Spleen (tissue), 7 donors: Measurements from ENCODE around the gene GPD2.

Experiments
- POLR2AphosphoS5 ChIP-seq, 3 donors: sonication (generic); formaldehyde crosslinking; IDR thresholded peaks; one replicate each; pipeline ENCODE4 v1.5.1; 2017; ENCODE audit warnings: antibody characterized with exemption in 3 of 3
- TF ChIP-seq, protein P1 (sequence below), 11 experiments: fragments of 200-600 bp in 7 of 11; fragments of 450-650 bp in 4 of 11; sonication (generic) in 4 of 11; IDR thresholded peaks in 8 of 11; conservative IDR thresholded peaks in 3 of 11; 1 replicate in 7 of 11; 2 replicates in 4 of 11; pipeline versions ENCODE4 v1.4.0 to v1.8.0; 2016 to 2021; ENCODE audit warnings: antibody characterized with exemption in 11 of 11, inconsistent platforms in 4 of 11, mild to moderate bottlenecking in 1 of 11
- donor health status: DM: no; HTN: no; CAD: no; lungs with moderate emphysema.
- donor health status: DM: no; HTN: no; CAD: no.
- donor health status: DM: no; HTN: no; CAD: no.

DNA sequence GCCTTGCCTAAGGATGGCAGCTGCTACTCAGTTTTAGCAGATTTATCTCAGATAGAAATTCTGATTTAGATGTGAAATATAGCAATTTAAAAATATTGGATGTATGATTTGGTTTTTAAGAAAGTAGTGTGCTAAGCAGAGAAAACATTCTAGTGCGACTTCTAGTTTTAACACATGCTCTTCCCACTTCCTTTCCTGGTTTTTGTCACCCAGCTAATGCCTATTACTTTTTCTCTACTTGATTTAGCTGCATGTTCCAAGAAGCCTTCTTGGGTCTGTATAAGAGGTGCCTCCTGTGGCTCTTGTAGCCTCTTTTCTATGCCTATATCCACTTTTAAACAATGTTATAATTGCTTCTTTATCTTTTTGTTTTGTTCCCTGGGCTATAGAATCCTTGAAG, 53.0 kb downstream of the GPD2 start:
- TF ChIP-seq, protein P1, sequence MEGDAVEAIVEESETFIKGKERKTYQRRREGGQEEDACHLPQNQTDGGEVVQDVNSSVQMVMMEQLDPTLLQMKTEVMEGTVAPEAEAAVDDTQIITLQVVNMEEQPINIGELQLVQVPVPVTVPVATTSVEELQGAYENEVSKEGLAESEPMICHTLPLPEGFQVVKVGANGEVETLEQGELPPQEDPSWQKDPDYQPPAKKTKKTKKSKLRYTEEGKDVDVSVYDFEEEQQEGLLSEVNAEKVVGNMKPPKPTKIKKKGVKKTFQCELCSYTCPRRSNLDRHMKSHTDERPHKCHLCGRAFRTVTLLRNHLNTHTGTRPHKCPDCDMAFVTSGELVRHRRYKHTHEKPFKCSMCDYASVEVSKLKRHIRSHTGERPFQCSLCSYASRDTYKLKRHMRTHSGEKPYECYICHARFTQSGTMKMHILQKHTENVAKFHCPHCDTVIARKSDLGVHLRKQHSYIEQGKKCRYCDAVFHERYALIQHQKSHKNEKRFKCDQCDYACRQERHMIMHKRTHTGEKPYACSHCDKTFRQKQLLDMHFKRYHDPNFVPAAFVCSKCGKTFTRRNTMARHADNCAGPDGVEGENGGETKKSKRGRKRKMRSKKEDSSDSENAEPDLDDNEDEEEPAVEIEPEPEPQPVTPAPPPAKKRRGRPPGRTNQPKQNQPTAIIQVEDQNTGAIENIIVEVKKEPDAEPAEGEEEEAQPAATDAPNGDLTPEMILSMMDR (IDR thresholded peaks at IDR 0.05 in 8 of 11, conservative IDR thresholded peaks at IDR 0.05 in 3 of 11) = no peak
- no peak for TF ChIP-seq POLR2AphosphoS5 (IDR thresholded peaks at IDR 0.05)
